ENCODE measurements around the gene SLAMF1.

The SLAMF1 gene

GRCh38 chr1:160558660-160559380 is 88.0 kb downstream of the SLAMF1 start:
- DNase-seq, result no peak
